Occipital lobe (tissue), 2 donors: ENCODE measurements around the gene ATP6V0C. TPM values are rescaled to one million over a fixed set of nuclear protein-coding genes. Genes with fewer than 3 reads are reported as not detected.

Experiments used
- DNase-seq: peaks from one replicate; lab custom pipeline; 2025; lab: John Stamatoyannopoulos, UW
- total RNA-seq: library from RNA; depleted of rRNA; stranded (reverse); fragments of >200 nt; gene quantifications from one replicate; pipeline ENCODE4 v1.2.3, GENCODE V29; 2014

ATP6V0C gene
- total RNA-seq, 1 donor from 2014 or later, result 11.7 TPM

DNA sequence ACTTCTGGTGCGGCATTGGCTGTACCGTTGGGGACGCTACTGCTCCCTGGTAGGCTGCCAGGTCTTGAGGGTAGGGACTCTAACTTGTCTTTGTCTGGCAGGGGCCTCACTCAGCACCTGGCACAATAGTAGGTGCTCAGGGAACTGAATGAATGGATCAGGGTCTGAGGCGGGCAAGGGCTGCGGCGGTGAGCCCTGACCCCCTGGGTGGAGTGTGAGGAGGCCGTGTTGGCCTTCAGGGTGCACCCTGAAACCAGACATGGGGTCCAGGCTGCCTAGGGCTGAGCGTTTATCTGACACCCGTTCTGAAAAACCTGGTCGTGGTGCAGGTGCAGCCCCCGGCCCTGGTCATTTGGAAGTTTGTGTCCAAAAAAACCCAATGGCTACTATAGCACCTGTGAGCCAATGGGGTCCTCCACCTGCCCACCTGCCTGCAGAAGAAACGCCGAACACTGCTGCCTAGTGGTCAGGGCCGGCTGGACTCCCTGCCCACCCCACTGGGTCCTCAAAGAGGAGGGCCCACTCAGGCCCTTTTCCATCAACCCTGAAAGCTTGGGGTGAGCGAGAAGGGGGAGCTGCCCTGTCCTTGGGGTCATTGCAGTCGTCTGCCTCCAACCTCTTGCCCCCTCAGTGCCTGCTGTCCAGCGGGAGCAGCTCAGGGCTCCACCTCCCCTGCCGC, 4.9 kb upstream of the ATP6V0C start:
- DNase-seq, result no peak

DNA sequence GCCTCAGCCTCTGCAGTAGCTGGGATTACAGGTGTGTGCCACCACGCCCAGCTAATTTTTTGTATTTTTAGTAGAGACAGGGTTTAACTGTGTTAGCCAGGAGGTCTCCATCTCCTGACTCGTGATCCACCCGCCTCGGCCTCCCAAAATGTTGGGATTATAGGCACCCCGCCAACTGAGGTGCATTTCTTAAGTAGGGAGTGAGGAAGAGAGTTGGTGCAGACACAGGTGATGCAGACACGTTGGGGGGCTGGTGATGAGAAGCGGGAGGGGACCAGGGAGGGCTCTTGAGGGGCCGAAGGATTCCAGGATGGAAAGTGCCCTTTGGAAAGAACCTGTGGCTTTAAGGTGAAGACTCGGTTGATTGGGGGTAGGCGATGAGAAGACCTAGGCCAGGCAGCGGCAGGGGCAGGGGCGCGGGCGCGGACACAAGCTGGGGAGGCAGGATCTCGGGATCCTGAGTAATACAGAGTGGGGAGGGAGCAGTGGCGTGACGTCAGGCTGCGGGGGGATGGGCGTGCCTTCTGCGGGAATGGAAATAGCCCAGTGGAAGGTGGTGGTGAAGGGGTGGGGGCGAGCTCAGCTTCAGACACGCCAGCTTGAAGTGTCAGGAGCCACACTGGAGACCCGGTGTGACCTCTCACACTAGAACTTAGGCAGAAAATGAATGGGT, 2.5 kb upstream of the ATP6V0C start:
- peak; percentile 47 for DNase-seq

DNA sequence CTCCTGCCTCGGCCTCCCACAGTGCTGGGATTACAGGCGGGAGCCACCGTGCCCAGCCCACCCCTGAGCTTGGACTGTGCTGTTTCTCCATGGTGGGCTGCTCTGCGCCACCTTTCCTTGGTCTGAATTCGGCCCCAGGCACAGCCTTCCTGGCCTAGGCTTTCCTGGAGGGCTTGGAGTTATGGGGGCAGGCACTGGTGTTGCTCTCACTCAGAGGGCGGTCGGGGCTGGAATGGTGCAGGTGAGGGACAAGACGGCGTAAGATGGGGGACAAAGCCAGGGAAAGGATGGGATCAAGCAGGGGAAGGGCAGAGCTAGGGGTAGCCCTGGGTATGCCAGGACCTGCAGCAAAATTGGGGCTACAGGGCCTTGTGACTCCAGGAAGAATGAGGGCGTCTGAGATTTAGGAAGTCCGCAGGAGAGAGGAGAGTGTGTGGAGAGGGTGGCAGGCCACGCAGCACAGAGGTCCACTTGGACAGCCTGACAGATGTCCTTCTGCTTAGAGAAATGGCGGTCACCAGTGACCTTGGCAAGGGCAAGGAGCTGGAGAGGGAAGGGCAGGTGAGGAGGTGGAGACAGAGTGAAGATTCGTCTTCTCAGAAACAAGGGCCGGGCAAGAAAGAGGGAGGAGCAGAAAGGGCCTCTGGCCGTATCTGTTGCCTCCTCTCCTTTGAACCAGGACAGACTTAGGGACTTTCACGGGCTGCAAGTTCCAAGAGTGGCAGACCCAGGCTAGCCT, 1.6 kb upstream of the ATP6V0C start:
- no peak for DNase-seq

DNA sequence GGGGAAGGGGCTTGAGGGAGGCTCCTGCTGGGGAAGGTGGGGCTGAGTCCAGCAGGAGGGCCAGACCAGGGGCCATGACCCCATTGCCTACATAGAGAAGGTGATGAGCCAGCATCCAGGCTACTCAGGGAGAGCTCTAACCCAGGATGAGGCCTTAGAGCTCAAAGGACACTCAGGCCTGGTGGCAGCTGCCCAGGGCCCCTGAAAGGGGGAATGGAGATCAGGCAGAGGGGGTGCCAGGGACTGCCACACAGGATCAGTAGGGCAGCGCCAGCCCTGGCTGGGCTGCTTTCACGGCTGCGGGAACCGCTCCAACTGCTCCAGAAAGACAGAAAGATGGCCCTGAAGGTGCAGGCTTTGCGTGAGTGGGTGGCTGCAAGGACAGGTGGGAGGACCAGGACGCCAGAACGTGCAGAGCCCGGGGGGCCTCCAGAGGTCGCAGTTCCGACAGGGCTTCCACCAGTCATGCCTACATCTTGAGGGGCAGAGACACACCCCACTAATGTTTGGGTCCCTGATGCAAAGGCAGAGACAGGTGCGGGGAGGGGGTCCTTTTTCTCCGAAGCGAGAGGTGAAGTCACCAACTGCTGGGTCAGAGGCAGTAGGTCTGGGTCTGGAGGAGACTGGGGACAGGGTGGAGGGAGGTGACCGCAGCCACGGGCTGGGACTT, 882 bp upstream of the ATP6V0C start:
- no peak for DNase-seq

DNA sequence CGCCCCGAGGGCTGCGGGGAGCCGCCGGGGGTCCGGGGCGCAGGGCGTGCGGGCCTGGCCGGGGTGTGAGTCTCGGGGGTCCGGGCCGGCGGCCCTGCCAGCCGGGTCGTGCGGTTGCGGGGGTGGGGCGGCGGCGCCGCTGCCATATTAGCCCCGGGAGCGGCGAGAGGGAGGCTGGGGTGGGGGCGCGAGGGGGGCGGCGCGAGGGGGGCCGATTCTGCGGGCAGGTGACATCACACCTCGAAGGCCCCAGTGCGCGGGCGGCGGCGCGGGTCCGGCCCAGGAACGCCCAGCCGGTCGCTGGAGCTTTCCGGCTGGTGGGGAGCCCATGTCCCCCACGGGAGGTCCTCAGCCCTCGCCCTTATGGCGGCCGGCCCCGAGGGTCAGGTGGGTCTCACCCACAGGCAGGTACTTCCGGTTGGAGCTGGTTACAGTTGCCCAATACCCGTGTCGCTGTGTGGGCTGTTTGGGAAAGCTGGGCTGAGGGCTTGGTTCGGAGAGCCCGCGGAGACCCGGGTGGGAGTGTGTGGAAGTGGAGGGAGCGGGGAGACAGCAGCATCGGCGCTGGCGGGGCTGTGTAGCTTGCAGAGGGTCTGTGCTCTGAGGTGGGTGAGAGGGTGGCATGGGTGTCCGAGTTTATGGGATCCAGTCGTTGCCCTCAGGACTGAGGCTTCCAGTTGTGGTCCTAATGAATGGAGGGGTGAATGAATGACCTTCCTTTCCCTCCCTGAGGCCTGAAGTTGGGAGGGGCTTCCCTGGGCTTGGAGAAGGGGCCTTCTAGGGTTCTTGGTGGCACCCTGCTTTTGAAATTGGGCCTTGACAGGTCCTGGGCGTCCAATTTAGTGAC, 804 bp downstream of the ATP6V0C start:
- no peak for DNase-seq

DNA sequence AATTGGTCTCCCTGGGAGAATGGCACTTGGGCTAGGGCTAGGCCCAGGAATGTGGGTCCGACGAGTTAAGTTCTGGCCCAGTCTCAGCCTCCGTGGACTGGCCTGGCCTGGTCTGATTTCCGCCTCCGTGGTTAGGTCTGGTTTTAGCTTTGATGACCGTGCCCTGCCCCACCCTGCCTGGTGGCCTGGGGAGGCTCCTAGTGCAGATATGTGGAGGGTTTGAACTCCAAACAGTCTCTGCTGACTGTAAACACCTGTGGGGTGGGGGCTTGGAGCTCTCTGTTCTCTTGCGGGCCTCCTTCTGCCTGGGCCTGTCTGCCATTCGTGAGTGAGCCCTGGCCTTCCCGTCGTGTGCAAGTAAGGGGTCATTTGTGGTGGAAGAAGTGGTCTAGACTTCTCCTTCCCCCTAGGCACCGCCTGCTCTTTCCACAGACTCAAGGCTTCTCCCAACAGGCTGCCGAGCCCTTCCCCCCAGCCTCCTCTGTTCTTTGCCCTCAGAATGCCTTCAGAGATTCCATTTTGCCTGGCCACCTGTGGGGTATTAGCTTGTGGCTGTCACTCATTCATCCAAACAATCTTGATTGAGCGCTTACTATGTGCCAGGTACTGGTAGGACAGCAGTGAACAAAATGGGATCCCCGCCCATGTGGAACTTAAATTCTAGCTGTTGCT, 1.6 kb downstream of the ATP6V0C start:
- DNase-seq, result no peak

DNA sequence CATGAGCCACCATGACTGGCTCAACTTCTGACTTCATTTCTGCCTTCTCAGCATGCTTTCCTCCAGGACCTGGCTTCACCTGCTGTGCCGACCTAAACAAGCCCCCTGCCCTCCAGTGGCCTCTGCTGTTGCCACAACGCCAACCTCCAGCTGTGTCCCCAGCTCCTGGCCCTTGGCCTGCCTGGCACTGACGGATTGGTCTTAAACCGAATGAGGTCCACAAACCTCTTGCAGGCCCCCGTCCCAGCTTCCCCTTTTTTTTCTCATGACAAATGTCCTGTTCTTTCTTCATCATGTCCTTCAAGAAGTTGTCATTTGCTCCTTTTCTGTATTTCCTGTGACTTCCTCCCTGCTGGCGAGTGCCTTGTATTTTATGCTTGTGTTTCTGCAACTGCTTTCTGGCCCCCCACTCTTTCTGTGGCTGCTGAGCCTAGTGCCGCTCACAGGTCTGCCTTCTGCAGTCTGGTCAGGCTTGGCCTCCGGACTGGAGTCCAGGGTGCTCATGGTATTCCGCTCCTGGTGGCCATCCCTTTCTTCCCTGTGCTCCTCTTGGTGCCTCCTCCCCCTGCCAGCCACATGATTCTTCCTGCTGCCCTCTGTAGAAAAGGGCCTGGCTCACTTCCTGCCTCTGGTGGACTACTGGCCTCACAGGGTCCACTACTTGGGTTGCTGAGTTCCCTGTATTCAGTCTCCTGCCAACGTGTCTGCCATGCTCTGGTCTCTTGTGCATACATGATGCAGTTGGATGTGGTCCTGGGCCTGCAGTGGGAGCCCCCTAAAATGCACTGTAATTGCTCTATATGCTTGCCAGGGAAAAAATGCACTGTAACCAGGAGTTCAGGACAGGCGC, 2.9 kb downstream of the ATP6V0C start:
- no peak for DNase-seq

DNA sequence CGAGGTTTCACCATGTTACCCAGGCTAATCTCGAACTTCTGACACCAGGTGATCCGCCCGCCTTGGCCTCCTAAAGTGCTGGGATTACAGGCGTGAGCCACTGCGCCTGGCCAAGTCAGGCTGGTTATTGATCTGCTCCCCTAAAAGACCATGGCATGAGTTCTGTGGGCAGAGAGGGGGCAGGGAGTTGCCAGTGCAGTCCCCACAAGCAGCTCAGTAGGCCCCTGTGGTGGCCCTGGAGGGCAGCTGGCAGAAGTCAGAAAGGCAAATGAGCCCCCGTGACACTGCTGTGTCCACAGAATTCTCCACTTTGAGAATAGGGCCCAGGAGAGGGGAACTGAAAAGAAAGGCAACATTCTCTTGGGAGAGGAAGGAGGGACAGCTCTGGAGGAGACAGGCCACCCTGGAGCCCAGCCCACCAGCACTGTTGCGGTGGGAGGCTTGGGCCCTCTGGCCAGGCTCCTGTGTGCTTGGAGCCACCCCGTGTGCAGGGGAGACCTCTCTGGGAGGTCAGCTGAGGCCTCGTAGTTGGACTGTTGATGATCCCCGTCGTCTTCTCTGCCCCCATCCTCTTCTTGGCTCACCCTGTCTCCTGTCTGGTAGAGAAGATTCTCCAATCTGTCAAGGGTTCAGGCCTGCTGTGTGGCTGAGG, 4.3 kb downstream of the ATP6V0C start:
- no peak for DNase-seq

DNA sequence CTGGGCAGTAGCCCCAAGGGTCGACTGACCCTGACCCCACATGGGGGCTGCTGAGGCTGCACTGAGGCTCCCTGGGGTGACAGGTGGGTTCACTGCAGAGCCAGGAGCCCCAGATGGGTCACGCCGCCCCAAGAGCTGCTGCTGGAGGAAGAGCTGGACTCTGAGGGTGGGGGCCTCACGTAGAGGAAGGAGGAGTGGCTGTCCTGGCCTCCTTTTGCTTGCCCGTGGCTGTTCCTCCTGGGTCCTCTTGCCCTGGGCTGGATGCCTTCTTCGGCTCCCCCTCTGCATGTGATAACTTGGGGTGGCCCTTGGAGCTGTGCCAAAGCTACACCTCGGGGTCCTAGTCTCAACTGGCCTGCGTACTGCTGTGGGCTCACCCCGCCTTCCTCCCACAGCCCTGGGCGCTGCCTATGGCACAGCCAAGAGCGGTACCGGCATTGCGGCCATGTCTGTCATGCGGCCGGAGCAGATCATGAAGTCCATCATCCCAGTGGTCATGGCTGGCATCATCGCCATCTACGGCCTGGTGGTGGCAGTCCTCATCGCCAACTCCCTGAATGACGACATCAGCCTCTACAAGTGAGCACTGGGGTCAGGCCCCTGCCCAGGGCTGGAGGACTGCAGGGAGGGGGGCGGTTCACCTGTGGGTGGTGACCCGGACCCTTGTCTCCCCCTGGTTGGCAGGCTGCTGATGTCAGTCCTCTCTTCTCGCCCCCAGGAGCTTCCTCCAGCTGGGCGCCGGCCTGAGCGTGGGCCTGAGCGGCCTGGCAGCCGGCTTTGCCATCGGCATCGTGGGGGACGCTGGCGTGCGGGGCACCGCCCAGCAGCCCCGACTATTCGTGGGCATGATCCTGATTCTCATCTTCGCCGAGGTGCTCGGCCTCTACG, 5.3 kb downstream of the ATP6V0C start:
- DNase-seq, result no peak

DNA sequence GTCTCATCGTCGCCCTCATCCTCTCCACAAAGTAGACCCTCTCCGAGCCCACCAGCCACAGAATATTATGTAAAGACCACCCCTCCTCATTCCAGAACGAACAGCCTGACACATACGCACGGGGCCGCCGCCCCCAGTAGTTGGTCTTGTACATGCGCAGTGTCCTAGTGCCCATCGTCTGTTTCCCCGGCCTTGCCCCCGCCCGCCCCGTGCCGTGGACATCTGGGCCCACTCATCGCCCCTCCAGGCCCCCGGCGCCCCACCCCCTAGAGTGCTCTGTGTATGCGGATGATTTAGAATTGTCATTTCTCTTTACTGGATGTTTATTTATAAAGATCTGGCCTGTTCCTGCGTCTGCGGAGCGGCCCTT, 5.9 kb downstream of the ATP6V0C start:
- DNase-seq, result no peak

DNA sequence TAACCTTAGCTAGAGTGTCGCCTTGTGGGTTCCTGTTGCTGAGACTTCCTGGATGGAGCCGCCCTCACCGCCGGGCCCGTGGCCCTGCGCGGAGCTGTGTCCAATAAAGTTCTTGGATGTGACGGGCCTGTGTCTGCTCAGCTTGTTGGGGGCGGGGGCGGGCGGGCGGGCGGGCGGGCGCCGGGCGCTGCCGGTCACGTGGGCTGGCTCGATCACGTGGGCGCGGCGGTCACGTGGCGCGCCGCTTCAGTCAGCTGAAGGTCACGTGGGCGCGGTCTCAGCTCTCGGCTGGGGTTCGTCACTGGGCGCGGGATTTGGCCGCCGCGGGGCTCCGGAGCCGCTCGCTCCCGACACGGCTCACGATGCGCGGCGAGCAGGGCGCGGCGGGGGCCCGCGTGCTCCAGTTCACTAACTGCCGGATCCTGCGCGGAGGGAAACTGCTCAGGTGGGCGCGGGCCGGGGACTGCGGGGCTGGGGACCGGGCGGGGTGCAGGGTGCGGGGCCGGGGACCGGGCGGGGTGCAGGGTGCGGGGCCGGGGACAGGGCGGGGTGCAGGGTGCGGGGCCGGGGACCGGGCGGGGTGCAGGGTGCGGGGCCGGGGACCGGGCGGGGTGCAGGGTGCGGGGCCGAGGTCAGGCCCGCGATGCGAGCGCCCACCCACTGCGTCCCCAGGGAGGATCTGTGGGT, 6.5 kb downstream of the ATP6V0C start, which contains the start of gene AMDHD2:
Gene AMDHD2, plus strand, starts transcription at position 275 of the 687 bp plus-strand sequence. Its CDS starts 88 bp downstream, at position 363.
- DNase-seq, result peak; percentile 81

DNA sequence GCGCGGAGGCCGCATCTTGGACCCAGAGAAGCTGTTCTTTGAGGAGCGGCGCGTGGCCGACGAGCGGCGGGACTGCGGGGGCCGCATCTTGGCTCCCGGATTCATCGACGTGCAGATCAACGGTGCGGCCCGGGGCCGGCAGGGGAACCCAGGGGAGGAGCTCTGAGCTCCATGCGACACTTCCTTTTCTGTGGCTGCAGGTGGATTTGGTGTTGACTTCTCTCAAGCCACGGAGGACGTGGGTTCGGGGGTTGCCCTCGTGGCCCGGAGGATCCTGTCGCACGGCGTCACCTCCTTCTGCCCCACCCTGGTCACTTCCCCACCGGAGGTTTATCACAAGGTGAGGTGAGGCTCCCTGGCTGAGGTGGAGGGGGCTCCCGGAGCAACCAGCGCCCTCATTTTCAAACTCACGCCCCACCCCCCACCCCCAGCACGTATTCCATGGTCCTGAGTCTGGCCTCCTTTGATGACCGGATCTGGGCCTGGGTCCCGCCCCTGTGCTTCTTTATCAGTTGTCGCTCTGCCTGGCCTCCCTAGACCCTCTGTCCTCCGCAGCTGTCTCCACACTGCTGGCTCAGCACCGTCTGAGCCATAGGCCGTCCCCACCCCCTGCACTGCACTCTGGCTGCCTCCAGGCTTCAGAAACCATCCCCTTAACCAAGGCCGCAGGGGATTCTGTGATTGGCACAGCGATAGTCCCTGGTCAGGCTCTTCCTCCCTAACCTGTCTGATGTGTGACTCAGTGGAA, 7.2 kb downstream of the ATP6V0C start:
- DNase-seq, result no peak

DNA sequence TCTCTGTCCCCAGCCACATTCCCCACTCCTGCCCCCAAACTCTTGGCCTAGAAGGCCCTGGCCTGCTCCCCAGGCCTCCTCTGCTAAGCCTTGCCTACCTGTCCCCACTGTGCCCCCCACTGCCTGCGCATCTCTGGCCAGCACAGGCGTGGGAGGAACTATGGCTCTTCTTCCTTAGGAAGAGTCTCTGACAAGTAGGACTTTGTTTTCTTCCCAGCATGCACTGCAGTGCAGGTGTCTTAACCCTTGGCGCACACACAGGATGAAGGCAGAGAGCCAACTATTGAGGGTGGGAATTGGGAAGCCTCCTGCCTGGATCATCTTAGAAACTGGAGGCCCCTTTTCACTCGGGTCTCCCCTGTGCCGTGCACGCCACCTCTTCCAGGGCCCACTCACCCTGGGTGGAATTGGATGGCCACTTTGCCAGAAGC, 10.1 kb downstream of the ATP6V0C start:
- no peak for DNase-seq

DNA sequence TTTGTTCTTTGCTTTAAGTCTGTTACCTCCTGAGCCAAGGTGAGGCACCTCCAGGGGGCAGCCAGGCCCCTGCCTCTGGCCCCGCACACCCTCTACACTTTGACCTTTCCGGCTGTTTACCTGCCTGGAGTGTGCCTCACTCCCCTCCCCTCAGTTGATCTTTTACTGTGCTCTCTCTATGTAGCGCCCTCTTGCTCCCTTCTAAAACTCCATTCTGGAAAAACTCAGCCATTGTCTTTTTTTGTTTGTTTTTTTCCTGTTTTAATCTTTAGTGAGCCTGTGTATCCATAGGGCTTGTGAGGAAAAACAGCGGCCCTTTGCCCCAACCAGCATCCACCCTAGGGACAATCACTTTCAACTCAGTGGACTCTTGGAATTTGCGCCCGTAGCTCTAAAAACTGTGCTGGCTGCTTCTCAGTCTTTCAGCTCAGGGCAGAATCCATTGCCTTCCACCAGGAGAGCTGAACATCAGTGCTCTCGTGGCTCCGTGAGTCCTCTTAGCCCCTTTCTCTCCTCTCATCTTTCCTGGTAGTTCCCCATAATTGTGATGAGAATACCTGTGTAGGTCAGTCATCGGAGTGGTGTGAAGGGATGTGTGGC, 10.7 kb downstream of the ATP6V0C start:
- no peak for DNase-seq

DNA sequence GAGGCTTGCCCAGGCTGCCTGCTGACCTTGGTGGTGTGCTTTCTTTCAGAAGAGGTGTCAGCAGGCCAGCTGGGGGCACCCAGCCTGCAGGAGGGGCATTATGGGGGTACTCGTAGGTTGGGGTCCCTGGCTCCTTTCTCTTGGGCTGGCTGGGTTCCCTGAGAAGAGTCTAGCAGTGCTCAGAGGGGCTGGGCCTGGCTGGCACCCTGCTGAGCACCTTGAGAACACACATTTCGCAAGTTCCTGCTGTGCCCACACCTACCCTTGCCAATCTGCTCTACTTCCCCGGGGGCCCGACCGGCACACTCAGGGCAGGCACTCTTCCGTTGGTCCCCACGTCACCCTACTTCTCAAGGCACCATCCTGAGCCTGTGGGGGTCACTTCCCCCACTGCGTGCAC, 12.4 kb downstream of the ATP6V0C start:
- no peak for DNase-seq
